Measurements from ENCODE around the gene MCUB. TPM values are rescaled to one million over a fixed set of nuclear protein-coding genes. Genes with fewer than 3 reads are reported as not detected.

Gene MCUB
- total RNA-seq, 1 experiment from 2014 or later = 14.8 TPM

DNA sequence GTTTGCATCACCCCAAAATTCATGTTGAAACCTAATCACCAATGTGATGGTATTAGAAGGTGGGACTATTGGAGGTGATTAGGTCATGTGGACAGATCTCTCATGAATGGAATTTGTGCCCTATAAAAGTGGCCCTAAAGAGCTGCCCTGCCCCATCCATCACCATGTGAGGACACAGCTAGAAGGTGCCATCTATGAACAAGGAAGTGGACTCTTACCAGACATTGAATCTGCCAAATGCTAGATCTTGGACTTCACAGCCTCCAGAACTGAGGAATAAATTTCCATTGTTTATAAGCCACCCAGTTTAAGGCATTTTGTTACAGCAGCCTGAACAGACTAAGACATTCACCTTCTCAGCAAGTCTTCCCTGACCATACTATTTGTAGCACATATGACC is 162.3 kb downstream of the MCUB start:
- Histone ChIP-seq H3K23ac (ENCODE audit: insufficient read length, low read depth, low read length) (no peak overlapping the region), H4K5ac (ENCODE audit: insufficient read length, low read depth, low read length) (no peak overlapping the region), H4K20me1 (ENCODE audit: control insufficient read depth, insufficient read depth, insufficient read length) (no peaks in the 10 kb centered on the region), H2AFZ (ENCODE audit: low read length) (no peak overlapping the region), H3K79me2 (ENCODE audit: insufficient read depth, low read length) (peaks cover 17% of the 10 kb centered on the region; the same call in 1 of the 2 replicates), H3K18ac (ENCODE audit: insufficient read length, low read depth, low read length) (no peak overlapping the region), H3K4me1 (ENCODE audit: insufficient read depth, low read length) (no peaks in the 10 kb centered on the region), H3K56ac (ENCODE audit: insufficient read length, low read depth, low read length) (no peak overlapping the region), H3K79me1 (ENCODE audit: insufficient read depth, low read depth, low read length, poor library complexity, severe bottlenecking) (peaks cover 2% of the 10 kb centered on the region), H3T11ph (ENCODE audit: low read length) (no peak overlapping the region), H2BK15ac (ENCODE audit: low read depth, low read length) (no peak overlapping the region), H3K4ac (ENCODE audit: low read depth, low read length) (no peak overlapping the region), H3K4me2 (ENCODE audit: insufficient read depth, insufficient read length, low read length) (no peak overlapping the region), H4K8ac (replicated peaks; ENCODE audit: insufficient read length, low read depth, low read length) (no peak overlapping the region), H3K9ac (ENCODE audit: extremely low read depth, insufficient read length, low read length) (no peak overlapping the region), H2BK120ac (ENCODE audit: low read depth, low read length, poor library complexity, severe bottlenecking) (no peak overlapping the region), H2BK20ac (ENCODE audit: low read depth, low read length, poor library complexity, severe bottlenecking) (no peak overlapping the region), H3K23me2 (ENCODE audit: insufficient read length, low read depth, low read length, poor library complexity, severe bottlenecking) (no peaks in the 10 kb centered on the region), H2BK12ac (ENCODE audit: insufficient read length, low read depth, low read length) (no peak overlapping the region), H2BK5ac (ENCODE audit: insufficient read length, low read length) (no peak overlapping the region), H3K27me3 (ENCODE audit: insufficient read depth, low read length) (no peaks in the 10 kb centered on the region), H4K91ac (ENCODE audit: insufficient read length, low read depth, low read length) (no peak overlapping the region), H2AK5ac (ENCODE audit: insufficient read length, low read length) (no peak overlapping the region), H3K27ac (ENCODE audit: insufficient read length, low read depth, low read length) (no peak overlapping the region), H3K9me3 (ENCODE audit: control insufficient read depth, low read depth, low read length) (no peaks in the 10 kb centered on the region), H3K14ac (ENCODE audit: insufficient read depth, low read length) (no peak overlapping the region)
- no peaks in the 10 kb centered on the region for H3K27me3 Mint-ChIP-seq (ENCODE audit: low read depth)
- no peak for DNase-seq
- H3K36me3 Mint-ChIP-seq (ENCODE audit: insufficient read depth in 1 of 3, low read depth in 3 of 3) = peaks cover 13 to 31% (median 25%) of the 10 kb centered on the region in 3 experiments; a peak in 6 of 7 replicates
- 0 out of 4 replicates have a peak, but pooled peaks cover 0 to 2% of the 10 kb centered on the region in 2 experiments for H3K4me1 Mint-ChIP-seq
- TF ChIP-seq, protein P1, sequence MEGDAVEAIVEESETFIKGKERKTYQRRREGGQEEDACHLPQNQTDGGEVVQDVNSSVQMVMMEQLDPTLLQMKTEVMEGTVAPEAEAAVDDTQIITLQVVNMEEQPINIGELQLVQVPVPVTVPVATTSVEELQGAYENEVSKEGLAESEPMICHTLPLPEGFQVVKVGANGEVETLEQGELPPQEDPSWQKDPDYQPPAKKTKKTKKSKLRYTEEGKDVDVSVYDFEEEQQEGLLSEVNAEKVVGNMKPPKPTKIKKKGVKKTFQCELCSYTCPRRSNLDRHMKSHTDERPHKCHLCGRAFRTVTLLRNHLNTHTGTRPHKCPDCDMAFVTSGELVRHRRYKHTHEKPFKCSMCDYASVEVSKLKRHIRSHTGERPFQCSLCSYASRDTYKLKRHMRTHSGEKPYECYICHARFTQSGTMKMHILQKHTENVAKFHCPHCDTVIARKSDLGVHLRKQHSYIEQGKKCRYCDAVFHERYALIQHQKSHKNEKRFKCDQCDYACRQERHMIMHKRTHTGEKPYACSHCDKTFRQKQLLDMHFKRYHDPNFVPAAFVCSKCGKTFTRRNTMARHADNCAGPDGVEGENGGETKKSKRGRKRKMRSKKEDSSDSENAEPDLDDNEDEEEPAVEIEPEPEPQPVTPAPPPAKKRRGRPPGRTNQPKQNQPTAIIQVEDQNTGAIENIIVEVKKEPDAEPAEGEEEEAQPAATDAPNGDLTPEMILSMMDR (conservative IDR thresholded peaks at IDR 0.05) = no peak
- H3K9me3 Mint-ChIP-seq = no peaks in the 10 kb centered on the region
- H3K27ac Mint-ChIP-seq = no peak overlapping the region
- no peak overlapping the region for H3K4me3 Mint-ChIP-seq

All from H9 (cell line).